A549 treated with CORT108297 at 1 μM for 4 hours (cell line): ENCODE data around the gene GLS2. TPM values are rescaled to one million over a fixed set of nuclear protein-coding genes. Genes with fewer than 3 reads are reported as not detected.

ENCODE experiments used
- total RNA-seq: library from RNA; stranded (reverse); fragments of 200-300 nt; extraction: Qiagen RNA extraction; gene quantifications from 5 replicates; pipeline ENCODE4 v1.2.3, GENCODE V29; 2022

GLS2 gene
- total RNA-seq = 0.06 to 0.22 TPM (median 0.12 TPM) in 5 replicates

DNA sequence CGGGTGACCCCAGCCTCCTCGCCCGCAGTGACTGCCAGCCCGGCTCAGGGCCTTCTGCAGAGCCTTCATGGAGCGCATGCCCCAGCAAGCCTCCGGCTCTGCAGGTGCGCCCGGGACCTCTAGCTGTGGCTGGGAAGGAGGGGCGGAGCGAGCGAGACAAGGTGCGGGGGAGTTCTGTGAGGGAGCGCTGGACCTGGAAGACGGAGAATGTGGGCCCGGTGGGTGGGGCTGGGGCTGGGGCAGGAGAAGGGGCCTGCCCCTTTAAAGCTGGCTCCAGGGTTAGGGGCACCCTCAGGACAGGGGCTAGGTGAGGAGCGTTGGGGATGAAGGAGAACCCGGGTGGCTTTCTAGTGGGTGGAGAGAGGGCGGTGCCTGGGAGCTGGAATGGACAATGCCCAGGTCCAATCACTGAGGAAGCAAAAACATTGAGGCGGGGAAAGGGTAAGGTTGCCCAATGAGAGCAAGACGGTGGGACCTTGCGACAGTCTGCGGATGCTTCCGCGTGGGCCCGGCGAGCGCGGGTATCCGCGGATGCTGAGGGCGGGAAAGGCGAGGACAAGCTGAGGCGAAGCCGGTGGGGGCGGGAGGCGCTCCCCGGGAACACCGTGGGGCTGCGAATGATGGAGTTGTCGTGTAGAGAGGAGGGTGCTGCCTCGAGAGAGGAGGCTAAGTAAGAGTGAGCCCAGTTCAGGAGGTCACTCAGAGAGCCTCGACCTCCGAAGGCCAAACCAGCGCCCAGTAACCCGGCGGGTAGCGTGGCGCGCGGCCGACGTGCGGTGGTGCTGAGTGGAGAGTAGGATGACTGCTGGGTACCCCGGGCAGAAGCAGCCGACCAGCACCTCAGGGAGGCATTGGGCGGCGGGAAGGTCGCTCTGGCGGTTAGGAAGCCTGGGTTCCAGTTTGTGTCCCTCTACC lies at the start of gene GLS2:
TSS of gene GLS2 (minus strand) at position 121 of the 915 bp plus-strand sequence. CDS start at position 78, 43 bp downstream.

DNA sequence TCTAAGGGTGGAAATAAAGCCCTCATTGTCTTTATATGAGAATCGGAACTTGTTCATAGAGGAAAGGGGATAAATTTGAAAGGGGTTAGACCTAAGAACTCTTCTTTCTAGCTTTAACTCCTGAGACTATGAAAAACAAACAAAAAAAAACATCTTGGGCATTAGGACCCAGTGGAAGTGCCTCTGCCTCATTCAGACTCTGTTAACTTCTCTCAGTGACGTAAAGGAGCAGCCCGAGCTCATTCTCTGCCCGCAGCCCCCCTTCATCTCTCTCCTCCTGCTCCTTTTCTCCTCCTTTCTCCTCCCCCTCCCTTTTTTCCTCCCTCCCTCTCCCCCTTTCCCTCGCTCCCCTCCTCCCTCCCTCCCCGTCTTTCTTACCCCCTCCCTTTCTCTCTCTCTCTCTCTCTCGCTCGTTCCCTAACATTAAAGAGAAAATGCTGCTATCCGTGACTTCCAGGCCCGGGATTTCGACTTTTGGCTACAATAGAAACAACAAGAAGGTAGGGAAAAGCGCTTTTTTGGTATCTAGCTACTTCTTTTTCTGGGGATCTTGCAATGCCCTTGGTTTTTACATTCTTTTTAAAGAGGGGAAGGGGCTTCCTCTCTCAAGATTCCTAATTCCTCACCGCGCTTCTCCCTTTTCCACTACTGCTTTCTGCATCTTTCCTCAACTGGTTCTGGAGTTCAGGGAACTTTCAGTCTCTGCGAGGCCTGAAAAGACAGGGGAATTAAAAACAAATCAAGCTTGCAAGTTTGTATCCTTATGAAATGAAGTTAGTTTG lies 33.8 kb upstream of the GLS2 start, which contains the start of gene RBMS2:
TSS of gene RBMS2 (plus strand) at position 231 of the 782 bp plus-strand sequence. CDS start at position 435, 204 bp downstream.

DNA sequence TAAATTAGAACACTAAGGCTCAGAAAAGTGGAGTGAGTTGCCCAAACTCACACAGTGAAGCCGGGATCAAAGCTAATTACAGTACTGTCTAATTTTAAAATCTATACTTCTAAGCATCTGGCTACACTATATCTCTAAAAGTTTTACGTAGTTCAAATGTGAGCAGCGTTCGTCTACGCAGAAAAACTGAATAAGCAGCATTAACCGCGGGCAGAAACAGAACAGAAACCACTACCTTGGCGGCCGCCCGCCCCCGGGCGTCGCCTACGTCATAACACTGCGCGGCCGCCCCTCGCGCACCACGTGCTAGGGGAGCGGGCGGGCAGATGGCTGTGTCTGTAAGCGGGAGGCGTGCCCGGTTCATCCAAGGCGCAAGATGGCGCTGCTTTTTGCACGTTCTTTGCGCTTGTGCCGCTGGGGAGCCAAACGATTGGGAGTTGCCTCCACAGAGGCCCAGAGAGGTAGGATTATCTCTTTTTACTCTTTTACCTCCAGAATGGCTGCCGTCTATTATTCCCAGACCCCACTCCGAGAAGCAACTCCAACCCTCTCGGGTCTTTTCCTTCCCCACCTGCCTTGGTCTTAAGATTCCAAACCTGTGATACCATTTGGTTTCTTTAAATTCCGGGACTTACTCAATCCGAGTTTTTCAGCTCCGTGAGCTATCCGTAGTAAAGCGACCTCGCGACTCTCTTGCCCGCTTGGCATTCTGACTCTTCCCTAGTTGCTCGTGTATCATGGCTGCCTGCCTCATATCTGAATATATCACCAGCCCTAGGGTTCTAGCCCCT lies 19.6 kb downstream of the GLS2 start, which contains the start of gene SPRYD4:
TSS of gene SPRYD4 (plus strand) at position 363 of the 791 bp plus-strand sequence. CDS start at position 377, 14 bp downstream.

DNA sequence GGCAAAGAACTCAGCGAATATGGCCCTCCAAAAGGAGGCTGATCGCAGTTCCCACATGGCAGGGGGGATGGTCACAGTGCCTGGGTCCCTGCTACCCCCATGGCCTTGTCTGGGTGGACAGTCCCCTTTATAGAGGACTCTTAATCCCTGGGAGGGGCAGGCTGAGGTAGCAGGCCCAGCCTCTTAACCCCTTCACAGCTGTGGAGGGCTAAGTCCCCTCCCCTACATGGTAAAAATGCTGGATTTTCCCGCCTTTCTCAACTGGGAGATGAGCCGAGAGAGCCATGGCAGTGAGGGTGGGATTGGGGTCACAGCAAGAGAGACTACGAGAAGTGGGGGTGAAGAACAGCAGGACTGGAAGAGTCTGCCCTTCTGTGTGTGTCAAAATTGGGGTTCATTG lies 33.4 kb downstream of the GLS2 start, which contains the start of gene MIP:
TSS of gene MIP (minus strand) at position 101 of the 400 bp plus-strand sequence. CDS start at position 57, 44 bp downstream.

DNA sequence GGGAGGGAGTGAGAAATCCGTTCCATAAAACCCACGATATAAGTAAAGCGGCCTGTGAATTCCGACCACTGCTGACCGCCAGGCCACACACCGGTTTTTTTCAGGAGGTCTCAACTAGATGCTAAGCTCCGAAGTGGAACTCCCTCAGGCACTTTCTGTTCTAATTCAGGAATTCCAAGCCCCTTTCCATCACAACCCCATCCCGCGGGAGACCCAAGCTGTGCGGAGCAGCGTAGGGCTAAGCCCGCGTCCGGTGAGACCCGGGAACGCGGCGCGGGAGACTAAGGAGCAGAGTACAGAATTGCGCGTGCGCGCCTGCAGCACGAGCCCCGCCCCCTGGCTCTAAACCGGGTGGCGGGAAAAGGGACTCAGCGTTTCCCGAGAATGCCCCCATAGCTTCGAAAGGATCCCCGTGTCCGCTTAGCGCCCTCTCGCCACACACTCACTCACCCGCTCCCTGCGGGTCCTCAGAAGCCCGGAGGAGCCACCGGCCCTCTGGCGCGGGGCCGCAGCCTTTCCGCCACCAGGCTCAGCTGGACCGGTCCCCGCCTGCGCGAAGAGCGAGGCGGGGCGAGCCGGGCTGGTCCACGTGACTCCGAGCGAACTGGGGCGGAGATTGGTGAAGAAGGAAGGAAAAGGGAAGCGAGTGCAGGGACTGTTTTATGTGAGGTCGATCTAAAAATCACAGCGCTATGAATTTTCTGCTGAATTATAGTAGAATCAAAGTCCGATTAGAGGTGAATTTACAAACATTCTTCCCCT lies 38.9 kb downstream of the GLS2 start, which contains the start of gene TIMELESS:
TSS of gene TIMELESS (minus strand) at position 567 of the 762 bp plus-strand sequence. CDS start 15,256 bp downstream, outside the sequence.

Other genes with a start within 250 kb of the GLS2 start
- 36.1 to 51.0 TPM (median 50.0 TPM) in 5 replicates for gene ANKRD52, start 229.8 kb downstream of the GLS2 start, total RNA-seq
- gene COQ10A, start 221.2 kb downstream of the GLS2 start, total RNA-seq = 16.9 to 19.6 TPM (median 18.6 TPM) in 5 replicates
- gene CS, start 187.8 kb downstream of the GLS2 start, total RNA-seq = 143 to 171 TPM (median 150 TPM) in 5 replicates
- 120 to 150 TPM (median 144 TPM) in 5 replicates for gene CNPY2, start 172.2 kb downstream of the GLS2 start, total RNA-seq
- 16.2 to 19.1 TPM (median 17.9 TPM) in 5 replicates for gene PAN2, start 154.2 kb downstream of the GLS2 start, total RNA-seq
- gene IL23A, start 149.3 kb downstream of the GLS2 start, total RNA-seq = 0.35 to 1.0 TPM (median 0.57 TPM) in 5 replicates
- gene STAT2, start 128.1 kb downstream of the GLS2 start, total RNA-seq = 11.8 to 15.2 TPM (median 12.7 TPM) in 5 replicates
- gene APOF, start 125.3 kb downstream of the GLS2 start, total RNA-seq = not detected in 5 replicates
- gene TIMELESS, start 38.7 kb downstream of the GLS2 start, total RNA-seq = 33.5 to 41.0 TPM (median 36.6 TPM) in 5 replicates
- 0.12 TPM in 1 of 5 replicates, not detected in the others for gene MIP, start 33.5 kb downstream of the GLS2 start, total RNA-seq
- 1.8 to 2.1 TPM (median 2.0 TPM) in 5 replicates for gene SPRYD4, start 19.6 kb downstream of the GLS2 start, total RNA-seq
- 10.8 to 17.4 TPM (median 13.0 TPM) in 5 replicates for gene RBMS2, start 33.7 kb upstream of the GLS2 start, total RNA-seq
- gene BAZ2A, start 142.2 kb upstream of the GLS2 start, total RNA-seq = 31.4 to 46.8 TPM (median 43.6 TPM) in 5 replicates
- 807 to 915 TPM (median 885 TPM) in 5 replicates for gene ATP5F1B, start 157.8 kb upstream of the GLS2 start, total RNA-seq
- 385 to 489 TPM (median 401 TPM) in 5 replicates for gene PTGES3, start 200.1 kb upstream of the GLS2 start, total RNA-seq
- 1,440 to 1,979 TPM (median 1,496 TPM) in 5 replicates for gene NACA, start 237.1 kb upstream of the GLS2 start, total RNA-seq